Gastrocnemius medialis (tissue), 4 donors: ENCODE data around the gene IQGAP2.

Source experiments
- POLR2A ChIP-seq, 2 donors: fragments of 450-650 bp; IDR thresholded peaks; one replicate each; pipeline ENCODE4 v1.6.1; 2017; ENCODE audit warnings: antibody characterized with exemption in 2 of 2, mild to moderate bottlenecking in 2 of 2, moderate library complexity in 2 of 2
- TF ChIP-seq, protein P1 (sequence below), 5 experiments: fragments of 450-650 bp in 3 of 5; fragments of 200-600 bp in 2 of 5; sonication (generic) in 2 of 5; IDR thresholded peaks in 4 of 5; conservative IDR thresholded peaks in 1 of 5; 1 replicate in 4 of 5; 2 replicates in 1 of 5; pipeline ENCODE4 v1.5.1; 2016 to 2019; ENCODE audit warnings: antibody characterized with exemption in 5 of 5, mild to moderate bottlenecking in 3 of 5, moderate library complexity in 3 of 5

DNA sequence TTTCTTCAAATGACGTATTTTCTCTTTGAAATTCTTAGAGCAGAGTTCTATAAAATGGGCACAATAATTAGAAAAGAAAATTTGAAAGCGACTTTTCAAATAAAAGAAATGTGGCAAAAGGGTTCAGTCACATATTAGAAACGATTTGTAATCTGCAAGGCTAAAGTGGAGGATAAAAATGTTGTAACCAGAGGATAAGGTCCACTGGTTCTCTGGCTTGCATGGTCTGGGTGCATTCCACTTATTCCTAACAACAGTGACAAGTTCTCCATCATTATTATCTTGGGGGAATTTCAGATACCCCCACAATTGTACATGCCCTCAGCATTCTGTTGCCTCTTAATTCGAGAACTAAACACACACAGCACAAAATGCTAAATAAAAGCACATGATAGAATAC, 91.1 kb downstream of the IQGAP2 start:
- TF ChIP-seq, protein P1, sequence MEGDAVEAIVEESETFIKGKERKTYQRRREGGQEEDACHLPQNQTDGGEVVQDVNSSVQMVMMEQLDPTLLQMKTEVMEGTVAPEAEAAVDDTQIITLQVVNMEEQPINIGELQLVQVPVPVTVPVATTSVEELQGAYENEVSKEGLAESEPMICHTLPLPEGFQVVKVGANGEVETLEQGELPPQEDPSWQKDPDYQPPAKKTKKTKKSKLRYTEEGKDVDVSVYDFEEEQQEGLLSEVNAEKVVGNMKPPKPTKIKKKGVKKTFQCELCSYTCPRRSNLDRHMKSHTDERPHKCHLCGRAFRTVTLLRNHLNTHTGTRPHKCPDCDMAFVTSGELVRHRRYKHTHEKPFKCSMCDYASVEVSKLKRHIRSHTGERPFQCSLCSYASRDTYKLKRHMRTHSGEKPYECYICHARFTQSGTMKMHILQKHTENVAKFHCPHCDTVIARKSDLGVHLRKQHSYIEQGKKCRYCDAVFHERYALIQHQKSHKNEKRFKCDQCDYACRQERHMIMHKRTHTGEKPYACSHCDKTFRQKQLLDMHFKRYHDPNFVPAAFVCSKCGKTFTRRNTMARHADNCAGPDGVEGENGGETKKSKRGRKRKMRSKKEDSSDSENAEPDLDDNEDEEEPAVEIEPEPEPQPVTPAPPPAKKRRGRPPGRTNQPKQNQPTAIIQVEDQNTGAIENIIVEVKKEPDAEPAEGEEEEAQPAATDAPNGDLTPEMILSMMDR (IDR thresholded peaks at IDR 0.05 in 4 of 5, conservative IDR thresholded peaks at IDR 0.05 in 1 of 5): no peak
- no peak for TF ChIP-seq POLR2A (IDR thresholded peaks at IDR 0.05)
